K562 (cell line): Measurements from ENCODE around the gene WSCD2. TPM values are rescaled to one million over a fixed set of nuclear protein-coding genes. Genes with fewer than 3 reads are reported as not detected.
A peak's percentile ranks its signal among the peaks of the same experiment; 100 is the strongest.

Experiments
- ATAC-seq: fragments of 200-7000 bp; cut with Tn5 transposase; 3 replicates; pipeline ENCODE4 v1.9.1; 2020; ENCODE audit warnings: moderate library complexity
- BruUV-seq: library from RNA; stranded (reverse); fragments of 400-500 nt; replicated peaks from 2 replicates; lab custom pipeline; 2021; lab: Mats Ljungman, UMichigan
- CTCF ChIA-PET: fragments of 300-600 bp; formaldehyde crosslinking; extraction: SDS; loops from one replicate; lab custom pipeline; 2021; ENCODE audit warnings: low intra/inter-chr PET ratio; lab: Yijun Ruan, JAX
- POLR2A ChIA-PET: fragments of 300-600, 350-650 bp; sonication (Branson Sonifier 250); formaldehyde crosslinking; extraction: SDS; loops from one replicate; lab custom pipeline; 2021; ENCODE audit warnings: antibody characterized with exemption, inconsistent platforms; lab: Yijun Ruan, JAX
- DNase-seq, 4 experiments: peaks; one replicate each; pipeline versions ENCODE4 v3.0.0 to v3.0.0-alpha.2; 2011 to 2018; ENCODE audit warnings: low spot score in 3 of 4, mixed read lengths in 3 of 4; ENCODE audit errors: extremely low read depth in 1 of 4
- FAIRE-seq: peaks from 2 replicates; lab custom pipeline; 2011; peaks lifted over from hg19 to GRCh38; lab: Jason Lieb, UNC
- H2AFZ ChIP-seq: 2 replicates; pipeline ENCODE4 v1.6.0; 2011; ENCODE audit warnings: low read depth, low read length, control low read depth, inconsistent platforms
- H3K27ac ChIP-seq: fragments of 200-600 bp; 3 replicates; pipeline ENCODE4 v1.8.0; 2011; ENCODE audit warnings: low read depth, mild to moderate bottlenecking, control low read depth, inconsistent platforms, low read length, moderate library complexity, mixed read lengths; ENCODE audit errors: extremely low read depth
- H3K27me3 ChIP-seq, 2 experiments: fragments of 300-600 bp in 1 of 2; 2 replicates in 1 of 2; 3 replicates in 1 of 2; pipeline versions ENCODE4 v1.6.0 to v1.8.0; 2011; ENCODE audit warnings: inconsistent platforms in 2 of 2, low read length in 2 of 2, mild to moderate bottlenecking in 1 of 2, mixed read lengths in 1 of 2, moderate library complexity in 1 of 2; ENCODE audit not compliant: control insufficient read depth in 2 of 2, insufficient read depth in 2 of 2
- H3K36me3 ChIP-seq: fragments of 300-600 bp; 3 replicates; pipeline ENCODE4 v1.8.0; 2011; ENCODE audit warnings: mild to moderate bottlenecking, low read length, inconsistent platforms; ENCODE audit not compliant: control insufficient read depth, insufficient read depth
- H3K4me1 ChIP-seq, 2 experiments: fragments of 200-600 bp in 1 of 2; replicated peaks in 1 of 2; 2 replicates in 1 of 2; 3 replicates in 1 of 2; pipeline versions ENCODE4 v1.5.1 to v1.8.0; 2011; ENCODE audit warnings: inconsistent platforms in 2 of 2, low read length in 2 of 2, mild to moderate bottlenecking in 1 of 2, mixed read lengths in 1 of 2, moderate library complexity in 1 of 2; ENCODE audit not compliant: control insufficient read depth in 2 of 2, insufficient read depth in 2 of 2
- H3K4me2 ChIP-seq: 2 replicates; pipeline ENCODE4 v1.6.1; 2011; ENCODE audit warnings: low read length, control low read depth, inconsistent platforms, mixed read lengths; ENCODE audit not compliant: insufficient read depth
- H3K4me3 ChIP-seq: fragments of 200-600 bp; sonication (generic), shearing (Covaris generic); 2 replicates; pipeline ENCODE4 v1.5.1; 2016; ENCODE audit warnings: control low read depth, inconsistent platforms
- H3K79me2 ChIP-seq: fragments of 200-600 bp; 3 replicates; pipeline ENCODE4 v1.8.0; 2011; ENCODE audit warnings: low read length, inconsistent platforms; ENCODE audit not compliant: control insufficient read depth, insufficient read depth
- H3K9ac ChIP-seq, 2 experiments: 2 replicates each; pipeline versions ENCODE4 v1.6.0 to v1.6.1; 2011; ENCODE audit warnings: low read depth in 2 of 2, low read length in 2 of 2, control low read depth in 1 of 2, inconsistent platforms in 1 of 2, mild to moderate bottlenecking in 1 of 2, mixed read lengths in 1 of 2; ENCODE audit not compliant: insufficient read depth in 1 of 2
- H3K9me1 ChIP-seq: one replicate; pipeline ENCODE4 v1.6.0; 2011; ENCODE audit warnings: inconsistent platforms, mild to moderate bottlenecking, low read length, moderate library complexity; ENCODE audit not compliant: control insufficient read depth, insufficient read depth
- H3K9me3 ChIP-seq: replicated peaks from 2 replicates; pipeline ENCODE4 v1.5.1; 2011; ENCODE audit warnings: low read depth, low read length, inconsistent platforms; ENCODE audit not compliant: control insufficient read depth, insufficient read depth
- H4K20me1 ChIP-seq: replicated peaks from 2 replicates; pipeline ENCODE4 v1.6.1; 2011; ENCODE audit warnings: low read length, inconsistent platforms, mixed read lengths; ENCODE audit not compliant: control insufficient read depth, insufficient read depth
- FOS ChIP-seq: IDR thresholded peaks from 3 replicates; pipeline ENCODE4 v1.6.1; 2011; ENCODE audit not compliant: insufficient read length; ENCODE audit errors: extremely low read depth
- HMG20A ChIP-seq: fragments of 450-650 bp; formaldehyde crosslinking; conservative IDR thresholded peaks from 2 replicates; pipeline ENCODE4 v1.4.0; 2020; ENCODE audit warnings: mild to moderate bottlenecking, mixed read lengths
- HNRNPLL ChIP-seq: fragments of 200-400 bp; formaldehyde crosslinking; IDR thresholded peaks from 2 replicates; pipeline ENCODE4 v1.6.1; 2017; ENCODE audit warnings: low read length, low read depth, mild to moderate bottlenecking; ENCODE audit not compliant: poor library complexity, severe bottlenecking
- HNRNPUL1 ChIP-seq: fragments of 200-400 bp; formaldehyde crosslinking; IDR thresholded peaks from 2 replicates; pipeline ENCODE4 v1.6.1; 2017; ENCODE audit warnings: low read length
- NR2C2 ChIP-seq, 2 experiments: fragments of 200-800 bp in 1 of 2; sonication (Bioruptor generic) in 1 of 2; sonication (generic) in 1 of 2; formaldehyde crosslinking in 1 of 2; IDR thresholded peaks; 2 replicates each; pipeline versions ENCODE4 v1.6.1 to v1.8.0; 2016 to 2022; ENCODE audit warnings: mild to moderate bottlenecking in 1 of 2, missing compliant biosample characterization in 1 of 2, missing genetic modification characterization in 1 of 2, missing genetic modification reagents in 1 of 2
- PHF20 ChIP-seq: fragments of 450-650 bp; IDR thresholded peaks from 2 replicates; pipeline ENCODE4 v1.6.1; 2018; ENCODE audit not compliant: partially characterized antibody
- RFX1 ChIP-seq: fragments of 450-650 bp; IDR thresholded peaks from 2 replicates; pipeline ENCODE4 v1.6.1; 2016; ENCODE audit warnings: mild to moderate bottlenecking, moderate library complexity
- ZNF311 ChIP-seq: fragments of 250-450 bp; sonication (Bioruptor Pico); IDR thresholded peaks from 2 replicates; pipeline ENCODE4 v1.4.0; 2020; ENCODE audit warnings: mild to moderate bottlenecking, moderate library complexity
- ZNF507 ChIP-seq: conservative IDR thresholded peaks from 2 replicates; pipeline ENCODE4 v1.6.1; 2017; ENCODE audit warnings: missing genetic modification characterization, missing compliant biosample characterization
- WGBS: fragments of 100-300 bp; shearing (Covaris generic); methylation state at CpG from one replicate; pipeline ENCODE4 v1.1.6; 2016; ENCODE audit warnings: low coverage, mixed read lengths; ENCODE audit not compliant: insufficient coverage; ENCODE audit errors: missing lambda C conversion rate; 5-methylcytosine and 5-hydroxymethylcytosine counted together
- in situ Hi-C: fragments of 300-500 bp; cut with MboI; formaldehyde crosslinking; loops from 4 replicates; pipeline ENCODE4 v1.15.0; 2018; ENCODE audit warnings: inconsistent platforms, mixed read lengths
- intact Hi-C: fragments of 100-400 bp; cut with micrococcal nuclease; formaldehyde crosslinking; loops from 2 replicates; pipeline ENCODE4 v1.14.2; 2022
- polyA plus RNA-seq, 8 experiments: library from polyadenylated mRNA; depleted of rRNA in 4 of 8; stranded (reverse) in 5 of 8; unstranded in 3 of 8; fragments of >200 nt; fragmentation: Nextera tagmentation in 2 of 8; fragmentation: Illumina TruSeq in 1 of 8; extraction: Ambion mirVana in 2 of 8; extraction: Trizol in 1 of 8; gene quantifications; 2 replicates each; pipeline versions ENCODE4 v1.2.1 to v1.2.3, GENCODE V29; 2011 to 2014; ENCODE audit warnings: inconsistent platforms in 1 of 8, missing spikeins in 1 of 8
- total RNA-seq, 7 experiments: library from RNA; depleted of rRNA in 6 of 7; stranded (reverse); fragments of >200 nt in 6 of 7; fragmentation: Illumina TruSeq in 2 of 7; extraction: Trizol in 2 of 7; gene quantifications; 2 replicates each; pipeline versions ENCODE4 v1.2.1 to v1.2.3, GENCODE V29; 2011 to 2021; ENCODE audit warnings: low replicate concordance in 1 of 7

The WSCD2 gene
- total and polyA plus RNA-seq, 9 of the 15 experiments (the other 6 are each of a cell fraction or from before 2014, with no cell fraction given): 0.72 to 14.1 (median 4.0) TPM

- Histone ChIP-seq H3K4me1 (no peaks in the 10 kb centered on the region), H4K20me1 (no peaks in the 10 kb centered on the region), H3K9me3 (no peaks in the 10 kb centered on the region), H3K4me3 (no peak overlapping the region), H2AFZ (no peak overlapping the region), H3K4me2 (no peak overlapping the region), H3K9me1 (no peaks in the 10 kb centered on the region), H3K27ac (no peak overlapping the region), H3K9ac (no peak overlapping the region), H3K79me2 (no peaks in the 10 kb centered on the region), H3K36me3 (no peaks in the 10 kb centered on the region), H3K27me3 (no peaks in the 10 kb centered on the region)
- ATAC-seq: no peak
- BruUV-seq: no TSS peak
- in situ Hi-C loops: no loop called here
- POLR2A ChIA-PET: interaction anchor here (0.6 to 0.7 kb wide), 2 partner anchors 101 to 500 kb away, joined by 3 read pairs; no protein-coding TSS in a partner anchor
- no peak for FAIRE-seq
- intact Hi-C loops: no loop called here
- CTCF ChIA-PET: interaction anchor here (0.7 kb wide), 1 partner anchor 153 kb away, joined by 4 read pairs; no protein-coding TSS in a partner anchor
- no peak for DNase-seq
- WGBS: 0% methylated on average over 3 of the region's 3 CpGs
- no peak for TF ChIP-seq HNRNPUL1
Observed at GRCh38 chr12:108215458-108215857, 86.4 kb downstream of the WSCD2 start.

GRCh38 chr12:108218921-108219320 is 89.8 kb downstream of the WSCD2 start:
- H3K4me2 ChIP-seq: no peak overlapping the region
- ChIA-PET CTCF (no interaction called here), POLR2A (interaction anchor here (1.1 kb wide), 1 partner anchor 10 kb away, joined by 3 read pairs; no protein-coding TSS in a partner anchor)
- no TSS peak for BruUV-seq
- H3K9me1 ChIP-seq: no peaks in the 10 kb centered on the region
- no peaks in the 10 kb centered on the region for H4K20me1 ChIP-seq
- DNase-seq: no peak
- H3K9ac ChIP-seq: no peak overlapping the region
- no peaks in the 10 kb centered on the region for H3K4me1 ChIP-seq
- in situ Hi-C loops (no loop called here), intact Hi-C loops (no loop called here)
- no peaks in the 10 kb centered on the region for H3K36me3 ChIP-seq
- no peak for FAIRE-seq
- H3K9me3 ChIP-seq: no peaks in the 10 kb centered on the region
- H3K79me2 ChIP-seq: no peaks in the 10 kb centered on the region
- whole genome bisulfite sequencing: 0% methylated on average over 3 of the region's 3 CpGs
- no peak for ATAC-seq
- TF ChIP-seq HNRNPLL: no peak
- no peak for TF ChIP-seq ZNF507 (tag)
- no peak for TF ChIP-seq FOS
- peak; percentile 28 for TF ChIP-seq RFX1
- TF ChIP-seq HMG20A (CRISPR knock-in tag): no peak
- TF ChIP-seq PHF20: no peak
- no peak for TF ChIP-seq NR2C2 (CRISPR knock-in tag; IDR thresholded peaks at IDR 0.05)
- TF ChIP-seq NR2C2 (tag; IDR thresholded peaks at IDR 0.05): no peak
- TF ChIP-seq ZNF311 (CRISPR knock-in tag): no peak
- H3K4me3 ChIP-seq: no peak overlapping the region
- no peaks in the 10 kb centered on the region for H3K27me3 ChIP-seq
- no peak overlapping the region for H3K27ac ChIP-seq
- no peak overlapping the region for H2AFZ ChIP-seq
